HepG2 (cell line): ENCODE data around the gene PRRT2. TPM values are rescaled to one million over a fixed set of nuclear protein-coding genes. Genes with fewer than 3 reads are reported as not detected.

Experiments used
- ATF2 ChIP-seq: sonication (generic); formaldehyde crosslinking; IDR thresholded peaks from 2 replicates; pipeline ENCODE4 v1.4.0; 2020; ENCODE audit warnings: missing genetic modification reagents
- EHMT2 ChIP-seq: fragments of 200-600 bp; sonication (generic); IDR thresholded peaks from 2 replicates; pipeline ENCODE4 v1.7.0; 2017; ENCODE audit warnings: antibody characterized with exemption, low read depth, low read length, borderline replicate concordance
- FIP1L1 ChIP-seq: fragments of 200-400 bp; formaldehyde crosslinking; IDR thresholded peaks from 2 replicates; pipeline ENCODE4 v1.6.1; 2018; ENCODE audit warnings: low read depth, mild to moderate bottlenecking, low read length, moderate library complexity, borderline replicate concordance; ENCODE audit not compliant: insufficient read depth
- FOSL1 ChIP-seq: sonication (generic); formaldehyde crosslinking; IDR thresholded peaks from 2 replicates; pipeline ENCODE4 v1.9.0; 2021; ENCODE audit warnings: missing genetic modification reagents, borderline replicate concordance
- FOSL2 ChIP-seq: sonication (generic); formaldehyde crosslinking; IDR thresholded peaks from 2 replicates; pipeline ENCODE4 v1.4.0; 2020; ENCODE audit warnings: missing genetic modification reagents
- HMGXB4 ChIP-seq, 2 experiments: sonication (generic) in 1 of 2; formaldehyde crosslinking in 1 of 2; IDR thresholded peaks; 2 replicates each; pipeline versions ENCODE4 v1.4.0 to v1.6.1; 2018 to 2020; ENCODE audit warnings: missing genetic modification reagents in 2 of 2, borderline replicate concordance in 1 of 2, low read depth in 1 of 2, mild to moderate bottlenecking in 1 of 2, missing biosample characterization in 1 of 2
- HNF4A ChIP-seq: sonication (generic); formaldehyde crosslinking; IDR thresholded peaks from 2 replicates; pipeline ENCODE4 v1.4.0; 2020; ENCODE audit warnings: missing genetic modification reagents
- KDM2A ChIP-seq: sonication (generic); formaldehyde crosslinking; IDR thresholded peaks from 2 replicates; pipeline ENCODE4 v1.4.0; 2020; ENCODE audit warnings: low read depth, missing genetic modification reagents, borderline replicate concordance
- KLF6 ChIP-seq: IDR thresholded peaks from 2 replicates; pipeline ENCODE4 v1.8.0; 2016; ENCODE audit warnings: missing biosample characterization, missing genetic modification reagents
- NFE2L1 ChIP-seq: sonication (generic); formaldehyde crosslinking; IDR thresholded peaks from 2 replicates; pipeline ENCODE4 v1.4.0; 2020; ENCODE audit warnings: missing genetic modification reagents, mild to moderate bottlenecking, borderline replicate concordance
- NFIB ChIP-seq: sonication (generic); formaldehyde crosslinking; IDR thresholded peaks from 2 replicates; pipeline ENCODE4 v1.9.0; 2021; ENCODE audit warnings: missing genetic modification reagents, mild to moderate bottlenecking, borderline replicate concordance
- POLR2G ChIP-seq: fragments of 200-400 bp; formaldehyde crosslinking; IDR thresholded peaks from 2 replicates; pipeline ENCODE4 v1.6.1; 2018; ENCODE audit warnings: mild to moderate bottlenecking, low read depth, low read length, moderate library complexity
- SNAI1 ChIP-seq: sonication (generic); formaldehyde crosslinking; IDR thresholded peaks from 2 replicates; pipeline ENCODE4 v1.5.0; 2020; ENCODE audit warnings: mild to moderate bottlenecking, missing genetic modification reagents, borderline replicate concordance
- STAG1 ChIP-seq: sonication (generic); formaldehyde crosslinking; IDR thresholded peaks from 2 replicates; pipeline ENCODE4 v1.4.0; 2020; ENCODE audit warnings: missing genetic modification reagents
- ZBTB42 ChIP-seq: sonication (generic); formaldehyde crosslinking; IDR thresholded peaks from 2 replicates; pipeline ENCODE4 v1.5.0; 2020; ENCODE audit warnings: mild to moderate bottlenecking, missing genetic modification reagents
- ZNF3 ChIP-seq: IDR thresholded peaks from 2 replicates; pipeline ENCODE4 v1.7.0; 2017; ENCODE audit warnings: inconsistent platforms
- ZNF343 ChIP-seq: sonication (generic); formaldehyde crosslinking; IDR thresholded peaks from 2 replicates; pipeline ENCODE4 v1.4.0; 2020; ENCODE audit warnings: mild to moderate bottlenecking, missing genetic modification reagents
- ZNF354B ChIP-seq: sonication (generic); formaldehyde crosslinking; IDR thresholded peaks from 2 replicates; pipeline ENCODE4 v1.8.0; 2022; ENCODE audit warnings: mild to moderate bottlenecking, missing genetic modification reagents
- ZNF761 ChIP-seq: sonication (generic); formaldehyde crosslinking; conservative IDR thresholded peaks from 2 replicates; pipeline ENCODE4 v1.4.0; 2020; ENCODE audit warnings: mild to moderate bottlenecking, missing genetic modification reagents
- ZNF772 ChIP-seq: sonication (generic); formaldehyde crosslinking; IDR thresholded peaks from 2 replicates; pipeline ENCODE4 v1.5.0; 2020; ENCODE audit warnings: mild to moderate bottlenecking, missing genetic modification reagents
- polyA plus RNA-seq, 8 experiments: library from polyadenylated mRNA; depleted of rRNA in 3 of 8; stranded (reverse) in 7 of 8; unstranded in 1 of 8; fragments of >200 nt; fragmentation: Illumina TruSeq in 4 of 8; extraction: Trizol in 4 of 8; gene quantifications; 2 replicates each; pipeline versions ENCODE4 v1.2.1 to v1.2.3, GENCODE V29; 2011 to 2016; ENCODE audit warnings: low read depth in 4 of 8, missing spikeins in 1 of 8, mixed read lengths in 1 of 8; ENCODE audit not compliant: insufficient read depth in 1 of 8
- total RNA-seq, 5 experiments: library from RNA; depleted of rRNA; stranded (reverse); fragments of >200 nt; fragmentation: Illumina TruSeq; extraction: Trizol; gene quantifications; 2 replicates each; pipeline ENCODE4 v1.2.3, GENCODE V29; 2016; ENCODE audit warnings: low read depth in 1 of 5
- TF ChIP-seq, protein P1 (sequence below): sonication (generic); formaldehyde crosslinking; IDR thresholded peaks from 2 replicates; pipeline ENCODE4 v1.4.0; 2020; ENCODE audit warnings: missing genetic modification reagents, low read depth, mild to moderate bottlenecking, borderline replicate concordance
- TF ChIP-seq, protein P2 (sequence below): IDR thresholded peaks from 2 replicates; pipeline ENCODE4 v1.6.1; 2016; ENCODE audit warnings: mild to moderate bottlenecking
- TF ChIP-seq, protein P3 (sequence below): sonication (generic); formaldehyde crosslinking; IDR thresholded peaks from 2 replicates; pipeline ENCODE4 v1.4.0; 2020; ENCODE audit warnings: missing genetic modification reagents

Gene PRRT2
- total and polyA plus RNA-seq, 2 of the 13 experiments (the other 11 are each of a cell fraction or from before 2014, with no cell fraction given), result 0.51 to 1.1 TPM

DNA sequence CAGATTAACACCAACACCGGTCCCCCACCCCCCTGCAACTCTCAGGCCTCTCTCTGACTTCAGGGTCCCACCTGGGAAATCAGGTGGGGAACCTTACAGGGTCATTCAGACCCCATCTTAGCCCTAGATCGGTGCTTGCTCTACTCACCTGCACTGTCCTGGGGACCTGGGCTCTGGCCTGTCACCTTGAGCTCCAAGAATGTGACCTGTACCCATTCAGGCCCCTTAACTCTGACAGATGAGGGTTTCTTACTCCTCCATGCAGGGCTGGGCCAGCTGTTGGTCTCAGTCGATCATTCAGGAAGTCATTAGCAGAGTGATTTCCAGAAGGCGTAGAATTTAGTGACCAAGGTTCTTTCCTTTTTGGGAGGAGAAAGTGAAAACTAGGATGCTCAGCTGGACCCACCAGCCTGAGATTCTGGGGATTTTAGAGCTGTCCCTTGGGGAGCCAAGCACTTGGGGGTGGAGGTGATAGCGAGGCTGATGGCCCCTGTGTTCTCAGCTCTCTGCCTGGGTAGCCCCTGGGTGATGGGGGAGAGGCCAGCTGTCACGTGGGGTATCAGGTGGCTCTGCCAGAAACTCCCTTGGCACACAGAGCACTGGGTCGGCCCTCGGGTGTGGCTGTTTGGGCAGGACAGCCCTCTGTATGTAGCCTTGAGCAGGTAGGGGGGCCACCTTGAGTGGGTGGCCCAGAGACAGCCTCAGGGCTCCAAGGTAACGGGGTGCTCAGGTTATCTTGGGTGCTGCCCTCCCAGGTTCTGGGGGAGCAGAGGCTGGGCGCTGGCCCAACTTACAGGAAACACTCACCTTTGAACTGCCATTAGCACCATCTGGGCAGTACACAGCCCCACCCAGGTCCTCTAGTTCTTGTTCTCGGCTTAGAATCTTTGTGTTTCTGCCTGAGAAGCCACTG, 9.0 kb downstream of the PRRT2 start (continued):
- TF ChIP-seq NFE2L1 (CRISPR knock-in tag), result no peak
- no peak for TF ChIP-seq HNF4A (CRISPR knock-in tag)
- peak; percentile 48 for TF ChIP-seq KDM2A (CRISPR knock-in tag)
- TF ChIP-seq KLF6, result peak; percentile 19; the same call in 1 of the 2 replicates
- TF ChIP-seq ZNF772 (CRISPR knock-in tag), result 0 out of 2 replicates have a peak, but pooled peaks have one; percentile 19
- no peak for TF ChIP-seq ZNF354B (CRISPR knock-in tag)
- TF ChIP-seq NFIB, result no peak
- TF ChIP-seq ZNF3 (CRISPR knock-in tag), result no peak
- no peak for TF ChIP-seq ZBTB42 (CRISPR knock-in tag)
- TF ChIP-seq, protein P1, sequence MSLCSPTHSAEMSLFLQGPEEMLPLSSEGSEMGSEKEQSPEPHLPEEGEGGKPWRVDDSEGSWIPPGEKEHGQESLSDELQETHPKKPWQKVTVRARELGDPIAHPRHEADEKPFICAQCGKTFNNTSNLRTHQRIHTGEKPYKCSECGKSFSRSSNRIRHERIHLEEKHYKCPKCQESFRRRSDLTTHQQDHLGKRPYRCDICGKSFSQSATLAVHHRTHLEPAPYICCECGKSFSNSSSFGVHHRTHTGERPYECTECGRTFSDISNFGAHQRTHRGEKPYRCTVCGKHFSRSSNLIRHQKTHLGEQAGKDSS (CRISPR knock-in tag), result no peak
- TF ChIP-seq HMGXB4 (CRISPR knock-in tag; IDR thresholded peaks at IDR 0.05; ENCODE audit: borderline replicate concordance in 1 of 2, low read depth in 1 of 2), result peak in 1 of 2 experiments; percentile 59; a peak in 1 of 4 replicates
- no peak for TF ChIP-seq FIP1L1
- TF ChIP-seq FOSL2, result no peak
- 0 out of 2 replicates have a peak, but pooled peaks have one; percentile 4 for TF ChIP-seq STAG1 (CRISPR knock-in tag)
- peak; percentile 56 for TF ChIP-seq POLR2G
- TF ChIP-seq SNAI1 (CRISPR knock-in tag), result no peak
- TF ChIP-seq FOSL1 (CRISPR knock-in tag), result no peak
- TF ChIP-seq ZNF343 (CRISPR knock-in tag), result peak; percentile 66; the same call in 1 of the 2 replicates
- no peak for TF ChIP-seq EHMT2
- no peak for TF ChIP-seq ATF2 (CRISPR knock-in tag)
- TF ChIP-seq, protein P2, sequence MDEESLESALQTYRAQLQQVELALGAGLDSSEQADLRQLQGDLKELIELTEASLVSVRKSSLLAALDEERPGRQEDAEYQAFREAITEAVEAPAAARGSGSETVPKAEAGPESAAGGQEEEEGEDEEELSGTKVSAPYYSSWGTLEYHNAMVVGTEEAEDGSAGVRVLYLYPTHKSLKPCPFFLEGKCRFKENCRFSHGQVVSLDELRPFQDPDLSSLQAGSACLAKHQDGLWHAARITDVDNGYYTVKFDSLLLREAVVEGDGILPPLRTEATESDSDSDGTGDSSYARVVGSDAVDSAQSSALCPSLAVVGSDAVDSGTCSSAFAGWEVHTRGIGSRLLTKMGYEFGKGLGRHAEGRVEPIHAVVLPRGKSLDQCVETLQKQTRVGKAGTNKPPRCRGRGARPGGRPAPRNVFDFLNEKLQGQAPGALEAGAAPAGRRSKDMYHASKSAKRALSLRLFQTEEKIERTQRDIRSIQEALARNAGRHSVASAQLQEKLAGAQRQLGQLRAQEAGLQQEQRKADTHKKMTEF (CRISPR knock-in tag), result no peak
- TF ChIP-seq, protein P3, sequence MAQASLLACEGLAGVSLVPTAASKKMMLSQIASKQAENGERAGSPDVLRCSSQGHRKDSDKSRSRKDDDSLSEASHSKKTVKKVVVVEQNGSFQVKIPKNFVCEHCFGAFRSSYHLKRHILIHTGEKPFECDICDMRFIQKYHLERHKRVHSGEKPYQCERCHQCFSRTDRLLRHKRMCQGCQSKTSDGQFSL (CRISPR knock-in tag), result no peak
- TF ChIP-seq ZNF761, result 0 out of 2 replicates have a peak, but pooled peaks have one; percentile 27
